B cell (primary cell): ENCODE results near the gene RAB11B. TPM values are rescaled to one million over a fixed set of nuclear protein-coding genes. Genes with fewer than 3 reads are reported as not detected.

ENCODE experiments used
- ATAC-seq: fragments of 200-7000 bp; cut with Tn5 transposase; one replicate; pipeline ENCODE4 v1.10.0; 2021; ENCODE audit warnings: low read depth, mild to moderate bottlenecking, moderate number of reproducible peaks, moderate library complexity
- CTCF ChIA-PET: fragments of 350-600 bp; sonication (Branson Sonifier 250); formaldehyde crosslinking; loops from one replicate; lab custom pipeline; 2021; ENCODE audit warnings: antibody characterized with exemption, inconsistent platforms; lab: Charles Lee
- POLR2A ChIA-PET: fragments of 350-600 bp; sonication (Branson Sonifier 250); formaldehyde crosslinking; loops from one replicate; lab custom pipeline; 2021; ENCODE audit warnings: antibody characterized with exemption; lab: Charles Lee
- DNase-seq: peaks from one replicate; pipeline ENCODE4 v3.0.0; 2013
- H2AFZ ChIP-seq: 2 replicates; pipeline ENCODE4 v1.6.1; 2012; ENCODE audit warnings: mild to moderate bottlenecking, low read depth, low read length; ENCODE audit not compliant: insufficient read depth, poor library complexity, severe bottlenecking
- H3K27ac ChIP-seq, 2 donors: 1 replicate in 1 of 2; 2 replicates in 1 of 2; pipeline ENCODE4 v1.5.1; 2012 to 2013; ENCODE audit warnings: low read length in 2 of 2, mild to moderate bottlenecking in 2 of 2, moderate library complexity in 1 of 2
- H3K27me3 ChIP-seq, 4 experiments: fragments of 200-600 bp in 1 of 4; sonication (generic) in 1 of 4; replicated peaks in 1 of 4; 1 replicate in 2 of 4; 2 replicates in 2 of 4; pipeline versions ENCODE4 v1.6.1 to v1.7.0; 2013 to 2016; ENCODE audit warnings: low read length in 3 of 4, mild to moderate bottlenecking in 2 of 4, mixed read lengths in 1 of 4, moderate library complexity in 1 of 4; ENCODE audit not compliant: insufficient read depth in 4 of 4, control insufficient read depth in 3 of 4; ENCODE audit errors: control extremely low read depth in 1 of 4
- H3K36me3 ChIP-seq, 2 experiments: replicated peaks in 1 of 2; 1 replicate in 1 of 2; 2 replicates in 1 of 2; pipeline versions ENCODE4 v1.6.1 to v1.7.1; 2013; ENCODE audit warnings: low read length in 1 of 2; ENCODE audit not compliant: insufficient read depth in 2 of 2, control insufficient read depth in 1 of 2; ENCODE audit errors: control extremely low read depth in 1 of 2, extremely low read depth in 1 of 2
- H3K4me1 ChIP-seq, 2 donors: fragments of 200-600 bp in 1 of 2; sonication (generic) in 1 of 2; 1 replicate in 1 of 2; 2 replicates in 1 of 2; pipeline versions ENCODE4 v1.5.1 to v1.6.1; 2013 to 2017; ENCODE audit warnings: low read length in 2 of 2; ENCODE audit not compliant: control insufficient read depth in 2 of 2, insufficient read depth in 2 of 2
- H3K4me2 ChIP-seq: replicated peaks from 2 replicates; pipeline ENCODE3; 2012; ENCODE audit warnings: mild to moderate bottlenecking, low read depth, low read length; ENCODE audit not compliant: poor library complexity, severe bottlenecking
- H3K4me3 ChIP-seq, 5 experiments: fragments of 200-600 bp in 1 of 5; sonication (generic) in 1 of 5; 1 replicate in 3 of 5; 2 replicates in 2 of 5; pipeline versions ENCODE4 v1.5.1 to v1.7.0; 2011 to 2016; ENCODE audit warnings: low read length in 4 of 5, mild to moderate bottlenecking in 4 of 5, low read depth in 2 of 5, control low read depth in 1 of 5, moderate library complexity in 1 of 5; ENCODE audit not compliant: insufficient read depth in 1 of 5; ENCODE audit errors: control extremely low read depth in 1 of 5, extremely low read depth in 1 of 5
- H3K79me2 ChIP-seq: fragments of 200-600 bp; sonication (generic); one replicate; pipeline ENCODE4 v1.6.0; 2016; ENCODE audit warnings: low read length; ENCODE audit not compliant: control insufficient read depth, insufficient read depth
- H3K9ac ChIP-seq: fragments of 200-600 bp; sonication (generic); 2 replicates; pipeline ENCODE4 v1.6.1; 2017; ENCODE audit warnings: mild to moderate bottlenecking, low read length, moderate library complexity
- H3K9me3 ChIP-seq, 3 donors: one replicate each; pipeline versions ENCODE4 v1.6.1 to v1.7.1; 2013; ENCODE audit warnings: low read length in 2 of 3; ENCODE audit not compliant: control insufficient read depth in 2 of 3, insufficient read depth in 1 of 3; ENCODE audit errors: control extremely low read depth in 1 of 3
- H4K20me1 ChIP-seq: 2 replicates; pipeline ENCODE4 v1.6.0; 2012; ENCODE audit warnings: mild to moderate bottlenecking, low read length; ENCODE audit not compliant: insufficient read depth, control insufficient read depth, poor library complexity, severe bottlenecking
- H3K27ac Mint-ChIP-seq: one replicate; pipeline ENCODE4 v1.8.0; 2021; ENCODE audit warnings: mixed read lengths
- H3K27me3 Mint-ChIP-seq: one replicate; pipeline ENCODE4 v1.8.0; 2021; ENCODE audit warnings: mixed read lengths
- H3K4me1 Mint-ChIP-seq: one replicate; pipeline ENCODE4 v1.8.0; 2021; ENCODE audit warnings: mixed read lengths
- H3K4me3 Mint-ChIP-seq: one replicate; pipeline ENCODE4 v1.8.0; 2021; ENCODE audit warnings: mixed read lengths
- H3K9me3 Mint-ChIP-seq: one replicate; pipeline ENCODE4 v1.8.0; 2022; ENCODE audit warnings: mixed read lengths; ENCODE audit not compliant: insufficient read depth
- CTCF ChIP-seq: fragments of 200-600 bp; IDR thresholded peaks from one replicate; pipeline ENCODE4 v1.8.0; 2022; ENCODE audit warnings: antibody characterized with exemption, mild to moderate bottlenecking
- EZH2 ChIP-seq: IDR thresholded peaks from 2 replicates; pipeline ENCODE4 v1.6.1; 2012; ENCODE audit warnings: borderline replicate concordance, low read depth, mild to moderate bottlenecking, moderate library complexity, low read length; ENCODE audit not compliant: insufficient read depth, poor library complexity, severe bottlenecking
- WGBS: methylation state at CpG from one replicate; pipeline ENCODE4 v1.1.5; 2013; ENCODE audit warnings: missing lambda C conversion rate; ENCODE audit not compliant: insufficient coverage; 5-methylcytosine and 5-hydroxymethylcytosine counted together
- intact Hi-C: fragments of 100-400 bp; cut with micrococcal nuclease; formaldehyde crosslinking; loops from one replicate; pipeline ENCODE4 v1.10.0; 2022
- polyA plus RNA-seq: library from polyadenylated mRNA; depleted of rRNA; stranded (reverse); fragments of >200 nt; gene quantifications from 2 replicates; pipeline ENCODE4 v1.2.3, GENCODE V29; 2012
- total RNA-seq, 2 donors: library from RNA; stranded (reverse); fragments of 120-200 nt in 1 of 2; gene quantifications; 1 replicate in 1 of 2; 2 replicates in 1 of 2; pipeline versions ENCODE4 v1.2.3 to v1.2.4, GENCODE V29; 2013 to 2022

RAB11B gene
- total and polyA plus RNA-seq, 2 donors (not counting 1 experiment from before 2014, with no cell fraction given) = 130 to 165 TPM

- no peaks in the 10 kb centered on the region for H3K4me1 Mint-ChIP-seq
- peaks cover 0 to 3% (median 0%) of the 10 kb centered on the region in 3 donors for H3K9me3 ChIP-seq
- no peak for TF ChIP-seq EZH2
- H3K4me3 Mint-ChIP-seq = no peak overlapping the region
- H4K20me1 ChIP-seq = no peaks in the 10 kb centered on the region
- H3K27ac ChIP-seq = no peak overlapping the region
- H3K36me3 ChIP-seq = no peaks in the 10 kb centered on the region
- peaks cover 25% of the 10 kb centered on the region for H3K27me3 Mint-ChIP-seq
- H2AFZ ChIP-seq = no peak overlapping the region
- ChIA-PET POLR2A (no interaction called here), CTCF (interaction anchor here (0.7 to 0.9 kb wide), 2 partner anchors 16 to 21 kb away, joined by 4 to 5 read pairs; no protein-coding TSS in a partner anchor)
- DNase-seq (no peak), ATAC-seq (no peak)
- no peak overlapping the region for H3K27ac Mint-ChIP-seq
- H3K9me3 Mint-ChIP-seq = no peaks in the 10 kb centered on the region
- intact Hi-C loops = no loop called here
- H3K4me2 ChIP-seq = no peak overlapping the region
- no peaks in the 10 kb centered on the region for H3K4me1 ChIP-seq
- H3K9ac ChIP-seq = no peak overlapping the region
- H3K4me3 ChIP-seq = no peak overlapping the region
- H3K79me2 ChIP-seq = no peaks in the 10 kb centered on the region
- H3K27me3 ChIP-seq = peaks cover 0 to 26% (median 2%) of the 10 kb centered on the region in 4 experiments
- 91% methylated on average over 13 of the region's 19 CpGs for WGBS
Observed at GRCh38 chr19:8370176-8371010, 19.8 kb upstream of the RAB11B start.

- H3K4me3 ChIP-seq = no peak overlapping the region
- DNase-seq (no peak), ATAC-seq (no peak)
- H3K27ac ChIP-seq = no peak overlapping the region
- Mint-ChIP-seq H3K4me3 (no peak overlapping the region), H3K4me1 (no peaks in the 10 kb centered on the region), H3K9me3 (no peaks in the 10 kb centered on the region), H3K27me3 (peaks cover 19% of the 10 kb centered on the region), H3K27ac (no peak overlapping the region)
- TF ChIP-seq EZH2 = no peak
- TF ChIP-seq CTCF = no peak
- intact Hi-C loops = no loop called here
- ChIA-PET POLR2A (interaction anchor here (0.6 kb wide), 1 partner anchor 50 kb away, joined by 3 read pairs; the partner anchor contains the start of genes NDUFA7 and RPS28), CTCF (interaction anchor here (0.9 kb wide), 1 partner anchor 17 kb away, joined by 4 read pairs; no protein-coding TSS in a partner anchor)
- no peak overlapping the region for H3K4me2 ChIP-seq
- H4K20me1 ChIP-seq = no peaks in the 10 kb centered on the region
- WGBS = 92% methylated on average over 25 of the region's 28 CpGs
- no peak overlapping the region for H3K9ac ChIP-seq
- no peaks in the 10 kb centered on the region for H3K79me2 ChIP-seq
- H3K27me3 ChIP-seq = peaks cover 0 to 20% (median 2%) of the 10 kb centered on the region in 4 experiments
- H3K4me1 ChIP-seq = no peaks in the 10 kb centered on the region
- H2AFZ ChIP-seq = no peak overlapping the region
- H3K9me3 ChIP-seq = peaks cover 0 to 3% (median 0%) of the 10 kb centered on the region in 3 donors
- no peaks in the 10 kb centered on the region for H3K36me3 ChIP-seq
Observed at GRCh38 chr19:8371011-8371804, 19.0 kb upstream of the RAB11B start.
